HepG2 (cell line): ENCODE data around the gene ASAP2. TPM values are rescaled to one million over a fixed set of nuclear protein-coding genes. Genes with fewer than 3 reads are reported as not detected.

Experiments used
- AHR ChIP-seq: IDR thresholded peaks from 2 replicates; pipeline ENCODE4 v1.6.1; 2018; ENCODE audit warnings: missing genetic modification reagents, missing compliant biosample characterization
- DR1 ChIP-seq: sonication (generic); formaldehyde crosslinking; IDR thresholded peaks from 2 replicates; pipeline ENCODE4 v1.8.0; 2021; ENCODE audit warnings: mild to moderate bottlenecking, missing genetic modification reagents, inconsistent platforms
- MATR3 ChIP-seq: sonication (generic); formaldehyde crosslinking; IDR thresholded peaks from 2 replicates; pipeline ENCODE4 v1.4.0; 2020; ENCODE audit warnings: missing genetic modification reagents
- ONECUT2 ChIP-seq: sonication (generic); formaldehyde crosslinking; IDR thresholded peaks from 2 replicates; pipeline ENCODE4 v1.4.0; 2020; ENCODE audit warnings: missing genetic modification reagents
- TAF15 ChIP-seq: fragments of 200-400 bp; formaldehyde crosslinking; IDR thresholded peaks from one replicate; pipeline ENCODE4 v1.6.1; 2018; ENCODE audit warnings: mild to moderate bottlenecking, low read depth, low read length; ENCODE audit not compliant: poor library complexity, severe bottlenecking
- TMF1 ChIP-seq: sonication (generic); formaldehyde crosslinking; IDR thresholded peaks from 2 replicates; pipeline ENCODE4 v1.8.1; 2022; ENCODE audit warnings: low read depth, missing genetic modification reagents
- ZFP36L2 ChIP-seq: sonication (generic); formaldehyde crosslinking; IDR thresholded peaks from 2 replicates; pipeline ENCODE4 v1.4.0; 2020; ENCODE audit warnings: missing genetic modification reagents
- ZNF234 ChIP-seq: sonication (generic); formaldehyde crosslinking; conservative IDR thresholded peaks from 2 replicates; pipeline ENCODE4 v1.5.1; 2020; ENCODE audit warnings: mild to moderate bottlenecking, missing genetic modification reagents
- ZNF558 ChIP-seq: sonication (generic); formaldehyde crosslinking; IDR thresholded peaks from 2 replicates; pipeline ENCODE4 v1.9.0; 2022; ENCODE audit warnings: mild to moderate bottlenecking, missing genetic modification reagents, borderline replicate concordance
- ZNF605 ChIP-seq: sonication (generic); formaldehyde crosslinking; IDR thresholded peaks from 2 replicates; pipeline ENCODE4 v1.8.0; 2022; ENCODE audit warnings: mild to moderate bottlenecking, missing genetic modification reagents
- ZNF746 ChIP-seq: sonication (generic); formaldehyde crosslinking; IDR thresholded peaks from 2 replicates; pipeline ENCODE4 v1.8.0; 2022; ENCODE audit warnings: mild to moderate bottlenecking, missing genetic modification reagents
- ZNF777 ChIP-seq: sonication (generic); formaldehyde crosslinking; IDR thresholded peaks from 2 replicates; pipeline ENCODE4 v1.4.0; 2020; ENCODE audit warnings: missing genetic modification reagents
- polyA plus RNA-seq, 8 experiments: library from polyadenylated mRNA; depleted of rRNA in 3 of 8; stranded (reverse) in 7 of 8; unstranded in 1 of 8; fragments of >200 nt; fragmentation: Illumina TruSeq in 4 of 8; extraction: Trizol in 4 of 8; gene quantifications; 2 replicates each; pipeline versions ENCODE4 v1.2.1 to v1.2.3, GENCODE V29; 2011 to 2016; ENCODE audit warnings: low read depth in 4 of 8, missing spikeins in 1 of 8, mixed read lengths in 1 of 8; ENCODE audit not compliant: insufficient read depth in 1 of 8
- total RNA-seq, 5 experiments: library from RNA; depleted of rRNA; stranded (reverse); fragments of >200 nt; fragmentation: Illumina TruSeq; extraction: Trizol; gene quantifications; 2 replicates each; pipeline ENCODE4 v1.2.3, GENCODE V29; 2016; ENCODE audit warnings: low read depth in 1 of 5
- TF ChIP-seq, protein P1 (sequence below): sonication (generic); formaldehyde crosslinking; IDR thresholded peaks from 2 replicates; pipeline ENCODE4 v1.4.0; 2020; ENCODE audit warnings: missing genetic modification reagents
- TF ChIP-seq, protein P2 (sequence below): sonication (generic); formaldehyde crosslinking; IDR thresholded peaks from 2 replicates; pipeline ENCODE4 v1.5.1; 2020; ENCODE audit warnings: missing genetic modification reagents, mild to moderate bottlenecking, borderline replicate concordance
- TF ChIP-seq, protein P3 (sequence below): sonication (generic); formaldehyde crosslinking; IDR thresholded peaks from 2 replicates; pipeline ENCODE4 v1.8.0; 2023; ENCODE audit warnings: mild to moderate bottlenecking, missing genetic modification reagents
- TF ChIP-seq, protein P4 (sequence below): sonication (generic); formaldehyde crosslinking; IDR thresholded peaks from 2 replicates; pipeline ENCODE4 v1.5.1; 2020; ENCODE audit warnings: mild to moderate bottlenecking, missing genetic modification reagents, borderline replicate concordance
- TF ChIP-seq, protein P5 (sequence below): sonication (generic); formaldehyde crosslinking; IDR thresholded peaks from 2 replicates; pipeline ENCODE4 v1.4.0; 2020; ENCODE audit warnings: missing genetic modification reagents, low read depth, mild to moderate bottlenecking, borderline replicate concordance
- TF ChIP-seq, protein P6 (sequence below): sonication (generic); formaldehyde crosslinking; IDR thresholded peaks from 2 replicates; pipeline ENCODE4 v1.4.0; 2020; ENCODE audit warnings: missing genetic modification reagents

ASAP2 gene
- total and polyA plus RNA-seq, 2 of the 13 experiments (the other 11 are each of a cell fraction or from before 2014, with no cell fraction given), result 7.3 to 22.3 TPM

DNA sequence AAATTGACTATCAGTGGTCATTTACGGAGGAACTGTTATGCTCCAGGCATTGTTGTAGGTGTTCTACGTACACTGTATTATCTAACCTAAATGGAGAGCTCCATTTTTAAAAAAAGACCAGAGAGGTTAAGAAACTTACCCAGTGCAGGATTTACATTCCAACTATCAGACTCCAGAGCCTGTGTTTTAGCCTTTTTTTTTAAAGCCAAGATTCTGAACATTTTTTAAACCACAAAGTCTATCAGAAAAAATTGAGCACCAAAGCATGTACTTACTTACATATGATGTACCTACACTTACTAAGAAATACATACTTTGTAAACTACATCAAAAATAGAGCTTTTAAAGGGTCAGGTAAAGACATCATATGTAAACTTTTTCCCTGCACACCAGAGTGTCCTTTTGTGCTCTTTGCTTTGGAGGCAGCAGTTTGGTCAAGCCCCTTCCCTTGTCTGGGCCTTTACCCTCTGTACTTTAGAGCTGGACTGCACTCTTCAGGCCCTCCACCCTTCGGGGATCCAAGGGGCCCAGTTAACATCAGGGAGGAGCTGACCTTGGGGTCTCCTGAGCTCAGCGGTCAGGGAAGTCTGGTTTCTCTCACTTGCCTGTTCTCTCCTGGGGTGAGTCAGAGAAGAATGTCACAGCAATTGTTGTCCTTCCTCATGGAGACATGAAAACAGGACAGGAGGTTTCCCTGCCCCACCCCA is 158.3 kb downstream of the ASAP2 start (continued):
- TF ChIP-seq, protein P1, sequence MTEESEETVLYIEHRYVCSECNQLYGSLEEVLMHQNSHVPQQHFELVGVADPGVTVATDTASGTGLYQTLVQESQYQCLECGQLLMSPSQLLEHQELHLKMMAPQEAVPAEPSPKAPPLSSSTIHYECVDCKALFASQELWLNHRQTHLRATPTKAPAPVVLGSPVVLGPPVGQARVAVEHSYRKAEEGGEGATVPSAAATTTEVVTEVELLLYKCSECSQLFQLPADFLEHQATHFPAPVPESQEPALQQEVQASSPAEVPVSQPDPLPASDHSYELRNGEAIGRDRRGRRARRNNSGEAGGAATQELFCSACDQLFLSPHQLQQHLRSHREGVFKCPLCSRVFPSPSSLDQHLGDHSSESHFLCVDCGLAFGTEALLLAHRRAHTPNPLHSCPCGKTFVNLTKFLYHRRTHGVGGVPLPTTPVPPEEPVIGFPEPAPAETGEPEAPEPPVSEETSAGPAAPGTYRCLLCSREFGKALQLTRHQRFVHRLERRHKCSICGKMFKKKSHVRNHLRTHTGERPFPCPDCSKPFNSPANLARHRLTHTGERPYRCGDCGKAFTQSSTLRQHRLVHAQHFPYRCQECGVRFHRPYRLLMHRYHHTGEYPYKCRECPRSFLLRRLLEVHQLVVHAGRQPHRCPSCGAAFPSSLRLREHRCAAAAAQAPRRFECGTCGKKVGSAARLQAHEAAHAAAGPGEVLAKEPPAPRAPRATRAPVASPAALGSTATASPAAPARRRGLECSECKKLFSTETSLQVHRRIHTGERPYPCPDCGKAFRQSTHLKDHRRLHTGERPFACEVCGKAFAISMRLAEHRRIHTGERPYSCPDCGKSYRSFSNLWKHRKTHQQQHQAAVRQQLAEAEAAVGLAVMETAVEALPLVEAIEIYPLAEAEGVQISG (CRISPR knock-in tag), result 0 out of 2 replicates have a peak, but pooled peaks have one; percentile 34
- TF ChIP-seq ZNF234 (no peak), TMF1 (CRISPR knock-in tag) (no peak), TAF15 (no peak), ONECUT2 (no peak), ZFP36L2 (no peak), AHR (CRISPR knock-in tag) (no peak), DR1 (CRISPR knock-in tag) (no peak), ZNF777 (CRISPR knock-in tag) (no peak), MATR3 (CRISPR knock-in tag) (no peak), ZNF746 (CRISPR knock-in tag) (no peak), ZNF605 (peak; percentile 66; the same call in 1 of the 2 replicates), ZNF558 (CRISPR knock-in tag) (no peak)
- TF ChIP-seq, protein P2, sequence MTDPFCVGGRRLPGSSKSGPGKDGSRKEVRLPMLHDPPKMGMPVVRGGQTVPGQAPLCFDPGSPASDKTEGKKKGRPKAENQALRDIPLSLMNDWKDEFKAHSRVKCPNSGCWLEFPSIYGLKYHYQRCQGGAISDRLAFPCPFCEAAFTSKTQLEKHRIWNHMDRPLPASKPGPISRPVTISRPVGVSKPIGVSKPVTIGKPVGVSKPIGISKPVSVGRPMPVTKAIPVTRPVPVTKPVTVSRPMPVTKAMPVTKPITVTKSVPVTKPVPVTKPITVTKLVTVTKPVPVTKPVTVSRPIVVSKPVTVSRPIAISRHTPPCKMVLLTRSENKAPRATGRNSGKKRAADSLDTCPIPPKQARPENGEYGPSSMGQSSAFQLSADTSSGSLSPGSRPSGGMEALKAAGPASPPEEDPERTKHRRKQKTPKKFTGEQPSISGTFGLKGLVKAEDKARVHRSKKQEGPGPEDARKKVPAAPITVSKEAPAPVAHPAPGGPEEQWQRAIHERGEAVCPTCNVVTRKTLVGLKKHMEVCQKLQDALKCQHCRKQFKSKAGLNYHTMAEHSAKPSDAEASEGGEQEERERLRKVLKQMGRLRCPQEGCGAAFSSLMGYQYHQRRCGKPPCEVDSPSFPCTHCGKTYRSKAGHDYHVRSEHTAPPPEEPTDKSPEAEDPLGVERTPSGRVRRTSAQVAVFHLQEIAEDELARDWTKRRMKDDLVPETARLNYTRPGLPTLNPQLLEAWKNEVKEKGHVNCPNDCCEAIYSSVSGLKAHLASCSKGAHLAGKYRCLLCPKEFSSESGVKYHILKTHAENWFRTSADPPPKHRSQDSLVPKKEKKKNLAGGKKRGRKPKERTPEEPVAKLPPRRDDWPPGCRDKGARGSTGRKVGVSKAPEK (CRISPR knock-in tag), result peak; percentile 65; the same call in 1 of the 2 replicates
- TF ChIP-seq, protein P3, sequence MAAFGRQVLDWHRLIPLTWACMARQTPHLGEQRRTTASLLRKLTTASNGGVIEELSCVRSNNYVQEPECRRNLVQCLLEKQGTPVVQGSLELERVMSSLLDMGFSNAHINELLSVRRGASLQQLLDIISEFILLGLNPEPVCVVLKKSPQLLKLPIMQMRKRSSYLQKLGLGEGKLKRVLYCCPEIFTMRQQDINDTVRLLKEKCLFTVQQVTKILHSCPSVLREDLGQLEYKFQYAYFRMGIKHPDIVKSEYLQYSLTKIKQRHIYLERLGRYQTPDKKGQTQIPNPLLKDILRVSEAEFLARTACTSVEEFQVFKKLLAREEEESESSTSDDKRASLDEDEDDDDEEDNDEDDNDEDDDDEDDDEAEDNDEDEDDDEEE (CRISPR knock-in tag), result no peak
- TF ChIP-seq, protein P4, sequence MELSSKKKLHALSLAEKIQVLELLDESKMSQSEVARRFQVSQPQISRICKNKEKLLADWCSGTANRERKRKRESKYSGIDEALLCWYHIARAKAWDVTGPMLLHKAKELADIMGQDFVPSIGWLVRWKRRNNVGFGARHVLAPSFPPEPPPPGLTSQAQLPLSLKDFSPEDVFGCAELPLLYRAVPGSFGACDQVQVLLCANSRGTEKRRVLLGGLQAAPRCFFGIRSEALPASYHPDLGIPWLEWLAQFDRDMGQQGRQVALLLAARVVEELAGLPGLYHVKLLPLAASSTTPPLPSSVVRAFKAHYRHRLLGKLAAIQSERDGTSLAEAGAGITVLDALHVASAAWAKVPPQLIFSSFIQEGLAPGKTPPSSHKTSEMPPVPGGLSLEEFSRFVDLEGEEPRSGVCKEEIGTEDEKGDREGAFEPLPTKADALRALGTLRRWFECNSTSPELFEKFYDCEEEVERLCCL (CRISPR knock-in tag), result no peak
- TF ChIP-seq, protein P5, sequence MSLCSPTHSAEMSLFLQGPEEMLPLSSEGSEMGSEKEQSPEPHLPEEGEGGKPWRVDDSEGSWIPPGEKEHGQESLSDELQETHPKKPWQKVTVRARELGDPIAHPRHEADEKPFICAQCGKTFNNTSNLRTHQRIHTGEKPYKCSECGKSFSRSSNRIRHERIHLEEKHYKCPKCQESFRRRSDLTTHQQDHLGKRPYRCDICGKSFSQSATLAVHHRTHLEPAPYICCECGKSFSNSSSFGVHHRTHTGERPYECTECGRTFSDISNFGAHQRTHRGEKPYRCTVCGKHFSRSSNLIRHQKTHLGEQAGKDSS (CRISPR knock-in tag), result no peak
- TF ChIP-seq, protein P6, sequence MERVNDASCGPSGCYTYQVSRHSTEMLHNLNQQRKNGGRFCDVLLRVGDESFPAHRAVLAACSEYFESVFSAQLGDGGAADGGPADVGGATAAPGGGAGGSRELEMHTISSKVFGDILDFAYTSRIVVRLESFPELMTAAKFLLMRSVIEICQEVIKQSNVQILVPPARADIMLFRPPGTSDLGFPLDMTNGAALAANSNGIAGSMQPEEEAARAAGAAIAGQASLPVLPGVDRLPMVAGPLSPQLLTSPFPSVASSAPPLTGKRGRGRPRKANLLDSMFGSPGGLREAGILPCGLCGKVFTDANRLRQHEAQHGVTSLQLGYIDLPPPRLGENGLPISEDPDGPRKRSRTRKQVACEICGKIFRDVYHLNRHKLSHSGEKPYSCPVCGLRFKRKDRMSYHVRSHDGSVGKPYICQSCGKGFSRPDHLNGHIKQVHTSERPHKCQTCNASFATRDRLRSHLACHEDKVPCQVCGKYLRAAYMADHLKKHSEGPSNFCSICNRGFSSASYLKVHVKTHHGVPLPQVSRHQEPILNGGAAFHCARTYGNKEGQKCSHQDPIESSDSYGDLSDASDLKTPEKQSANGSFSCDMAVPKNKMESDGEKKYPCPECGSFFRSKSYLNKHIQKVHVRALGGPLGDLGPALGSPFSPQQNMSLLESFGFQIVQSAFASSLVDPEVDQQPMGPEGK (CRISPR knock-in tag), result peak; percentile 43; the same call in 1 of the 2 replicates
